ENCODE measurements around the gene LNX1. TPM values are rescaled to one million over a fixed set of nuclear protein-coding genes. Genes with fewer than 3 reads are reported as not detected.

LNX1 gene
- polyA plus RNA-seq, 1 of the 3 experiments (the other 2 are of a cell fraction): 0.16 TPM

Other genes starting within 250 kb of the LNX1 start
- gene SCFD2, start 225.4 kb downstream of the LNX1 start, polyA plus RNA-seq (2012; rRNA removed): 14.1 and 16.0 TPM in 2 replicates
- gene FIP1L1, start 213.8 kb downstream of the LNX1 start, polyA plus RNA-seq (2012; rRNA removed): 20.2 and 20.3 TPM in 2 replicates

All from SK-N-SH (cell line).